Activated naive CD4-positive, alpha-beta T cell treated with anti-CD3 and anti-CD28 coated beads, Interleukin-2, amount 50 U/mL, for 16 hours (primary cell): ENCODE data around the gene CNTD1.

Experiments used
- DNase-seq: peaks from one replicate; pipeline ENCODE4 v3.0.0-alpha.2; 2020

CNTD1 gene

GRCh38 chr17:42809250-42809649, 10.6 kb downstream of the CNTD1 start:
- no peak for DNase-seq

- no peak for DNase-seq
Measured at GRCh38 chr17:42814633-42815399, 16.2 kb downstream of the CNTD1 start.

GRCh38 chr17:42817866-42818265, 19.2 kb downstream of the CNTD1 start:
- no peak for DNase-seq

GRCh38 chr17:42818379-42818778, 19.7 kb downstream of the CNTD1 start:
- DNase-seq = no peak

GRCh38 chr17:42819939-42820535, 21.4 kb downstream of the CNTD1 start:
- peak; percentile 71 for DNase-seq

GRCh38 chr17:42821176-42821575, 22.5 kb downstream of the CNTD1 start:
- DNase-seq = no peak

GRCh38 chr17:42827472-42827871, 28.8 kb downstream of the CNTD1 start:
- DNase-seq = no peak

- DNase-seq = no peak
Measured at GRCh38 chr17:42830971-42831370, 32.3 kb downstream of the CNTD1 start.

GRCh38 chr17:42832213-42832933, 33.7 kb downstream of the CNTD1 start:
- no peak for DNase-seq

GRCh38 chr17:42832934-42833766, 34.5 kb downstream of the CNTD1 start, which contains the start of gene PSME3:
Gene PSME3, plus strand, starts transcription at chr17:42833397. Its CDS starts 235 bp downstream, at chr17:42833632.
- peak; percentile 90 for DNase-seq

GRCh38 chr17:42833767-42834422, 35.2 kb downstream of the CNTD1 start:
- no peak for DNase-seq

GRCh38 chr17:42835732-42836131, 37.1 kb downstream of the CNTD1 start:
- DNase-seq = no peak

GRCh38 chr17:42841975-42842685, 43.5 kb downstream of the CNTD1 start:
- no peak for DNase-seq

GRCh38 chr17:42843358-42843934, 44.8 kb downstream of the CNTD1 start:
- DNase-seq = no peak

- no peak for DNase-seq
Measured at GRCh38 chr17:42844271-42844670, 45.6 kb downstream of the CNTD1 start, which contains the start of gene AOC2. Gene AOC2, plus strand, starts transcription at chr17:42844580. Its CDS starts 47 bp downstream, at chr17:42844627.

GRCh38 chr17:42844761-42845555, 46.3 kb downstream of the CNTD1 start:
- DNase-seq = no peak

- no peak for DNase-seq
Measured at GRCh38 chr17:42845556-42845917, 46.9 kb downstream of the CNTD1 start.

- no peak for DNase-seq
Measured at GRCh38 chr17:42845918-42846593, 47.4 kb downstream of the CNTD1 start.

GRCh38 chr17:42846594-42847280, 48.1 kb downstream of the CNTD1 start:
- DNase-seq = no peak
